CD4-positive, alpha-beta T cell treated with Interferon gamma for 1 hour (primary cell): ENCODE data around the gene SMOC2.
"Not testable (repeated sequence)": the region's sequence is repeated elsewhere in the genome, so short reads cannot be mapped to it uniquely, and the experiment has no call there.

Experiments
- DNase-seq: peaks from one replicate; pipeline ENCODE4 v3.0.0-alpha.2; 2020

Gene SMOC2

GRCh38 chr6:168609914-168610490, 169.0 kb downstream of the SMOC2 start:
- no peak for DNase-seq

- not testable (repeated sequence) for DNase-seq
Observed at GRCh38 chr6:168610966-168611365, 170.0 kb downstream of the SMOC2 start.

GRCh38 chr6:168611691-168612090, 170.7 kb downstream of the SMOC2 start:
- DNase-seq = no peak

GRCh38 chr6:168612586-168612985, 171.6 kb downstream of the SMOC2 start:
- DNase-seq = no peak

GRCh38 chr6:168615837-168616236, 174.9 kb downstream of the SMOC2 start:
- no peak for DNase-seq

GRCh38 chr6:168616816-168617765, 176.1 kb downstream of the SMOC2 start:
- no peak for DNase-seq

- no peak for DNase-seq
Observed at GRCh38 chr6:168618546-168619315, 177.7 kb downstream of the SMOC2 start.

GRCh38 chr6:168619560-168620314, 178.8 kb downstream of the SMOC2 start:
- DNase-seq = no peak

GRCh38 chr6:168620578-168620977, 179.6 kb downstream of the SMOC2 start:
- DNase-seq = no peak

- no peak for DNase-seq
Observed at GRCh38 chr6:168623736-168624135, 182.8 kb downstream of the SMOC2 start.

GRCh38 chr6:168624540-168624939, 183.6 kb downstream of the SMOC2 start:
- DNase-seq = no peak

GRCh38 chr6:168624948-168625347, 184.0 kb downstream of the SMOC2 start:
- no peak for DNase-seq

- DNase-seq = no peak
Observed at GRCh38 chr6:168625602-168626001, 184.6 kb downstream of the SMOC2 start.

- no peak for DNase-seq
Observed at GRCh38 chr6:168626046-168626602, 185.1 kb downstream of the SMOC2 start.

GRCh38 chr6:168627506-168628175, 186.7 kb downstream of the SMOC2 start:
- no peak for DNase-seq

- no peak for DNase-seq
Observed at GRCh38 chr6:168628176-168628553, 187.2 kb downstream of the SMOC2 start.

- DNase-seq = no peak
Observed at GRCh38 chr6:168628732-168629245, 187.8 kb downstream of the SMOC2 start.

GRCh38 chr6:168631564-168631963, 190.6 kb downstream of the SMOC2 start:
- DNase-seq = no peak

- no peak for DNase-seq
Observed at GRCh38 chr6:168632694-168633093, 191.7 kb downstream of the SMOC2 start.

- no peak for DNase-seq
Observed at GRCh38 chr6:168634541-168635328, 193.8 kb downstream of the SMOC2 start.
